ENCODE data around the gene CUEDC2.
A peak's percentile ranks its signal among the peaks of the same experiment; 100 is the strongest.

Gene CUEDC2, protein sequence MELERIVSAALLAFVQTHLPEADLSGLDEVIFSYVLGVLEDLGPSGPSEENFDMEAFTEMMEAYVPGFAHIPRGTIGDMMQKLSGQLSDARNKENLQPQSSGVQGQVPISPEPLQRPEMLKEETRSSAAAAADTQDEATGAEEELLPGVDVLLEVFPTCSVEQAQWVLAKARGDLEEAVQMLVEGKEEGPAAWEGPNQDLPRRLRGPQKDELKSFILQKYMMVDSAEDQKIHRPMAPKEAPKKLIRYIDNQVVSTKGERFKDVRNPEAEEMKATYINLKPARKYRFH

DNA sequence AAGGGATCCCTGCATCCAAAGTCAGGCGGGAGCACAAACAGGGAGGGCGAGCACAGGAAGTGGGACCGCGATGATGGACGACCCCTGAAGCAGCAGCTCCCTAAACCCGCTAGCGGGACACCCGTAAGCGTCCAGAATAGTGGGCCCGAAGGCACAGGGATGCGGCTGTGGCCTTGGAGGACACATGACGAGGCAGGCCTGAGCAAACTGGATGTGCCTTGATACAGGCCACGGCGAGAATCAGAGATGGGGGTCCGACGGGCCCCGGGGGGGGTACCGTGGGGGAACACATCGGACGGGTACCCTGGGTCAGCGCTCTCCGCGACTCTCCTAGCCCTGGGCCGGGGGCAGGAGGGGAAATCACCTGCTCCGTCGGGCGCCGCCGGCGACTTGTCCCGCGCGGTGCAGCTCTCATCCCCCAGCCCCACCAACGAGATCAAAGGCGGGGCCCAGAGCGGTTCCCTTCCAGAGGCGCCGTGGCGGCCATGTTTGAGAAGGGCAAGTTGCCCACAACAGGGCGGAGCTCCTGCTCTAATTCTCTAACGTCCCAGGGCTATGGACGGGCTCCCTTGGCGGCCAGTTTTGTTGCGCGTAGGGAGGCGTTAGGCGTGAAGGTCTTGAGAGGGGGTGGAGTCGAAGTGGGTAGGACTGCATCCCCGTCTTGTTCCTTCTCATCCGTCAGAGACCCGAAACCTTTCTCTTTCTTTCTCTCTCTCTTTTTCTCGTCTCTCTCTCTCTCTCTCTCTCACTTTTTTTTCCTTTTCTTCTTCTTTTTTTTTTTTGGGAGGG is at the start of gene CUEDC2:
Gene CUEDC2 (minus strand): TSS at position 413 of the 789 bp plus-strand sequence. CDS start 7,386 bp downstream, outside the sequence.
- peak; percentile 98 for DNase-seq (ENCODE audit: low spot score)

DNA sequence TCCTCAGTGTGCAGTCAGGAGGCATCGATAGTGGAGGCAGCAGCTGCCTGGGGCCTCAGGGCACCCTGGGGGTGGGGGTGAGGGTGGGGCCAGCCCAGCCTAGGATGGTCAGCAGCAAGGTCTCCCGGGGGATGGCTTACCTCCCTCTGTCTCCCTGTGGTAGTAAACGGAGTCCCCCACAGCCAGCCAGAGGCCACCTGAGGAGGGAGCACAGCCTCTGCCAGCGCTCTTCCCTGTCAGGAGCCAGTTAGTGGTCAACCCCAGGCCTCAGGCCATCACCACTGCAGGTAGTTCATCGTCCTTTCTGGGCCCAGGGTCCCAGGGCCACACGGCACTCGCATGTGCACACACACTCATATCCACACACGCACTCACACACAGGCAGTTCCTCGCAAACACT is 48.0 kb upstream of the CUEDC2 start:
- DNase-seq (ENCODE audit: low spot score): no peak

DNA sequence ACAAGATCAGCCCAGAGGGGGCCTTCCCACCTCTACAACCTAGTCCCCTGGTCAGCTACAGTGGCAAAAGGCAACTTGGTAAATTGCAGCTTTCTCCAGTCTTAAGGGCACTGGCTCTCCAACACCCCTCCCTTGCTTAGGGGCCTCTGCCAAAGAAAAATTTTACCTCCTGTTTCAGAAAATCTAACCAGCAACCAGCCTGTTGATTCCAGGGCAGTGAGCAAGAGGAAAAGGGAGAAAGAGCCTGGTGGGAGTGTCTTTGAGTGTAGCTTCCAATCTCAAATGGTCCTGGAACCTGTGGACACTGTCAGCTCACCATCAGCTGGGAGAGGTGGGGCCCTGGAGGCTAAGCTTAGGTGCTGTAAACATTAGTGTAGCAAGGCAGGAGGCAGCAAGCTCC is 47.3 kb upstream of the CUEDC2 start:
- no peak for DNase-seq (ENCODE audit: low spot score)

DNA sequence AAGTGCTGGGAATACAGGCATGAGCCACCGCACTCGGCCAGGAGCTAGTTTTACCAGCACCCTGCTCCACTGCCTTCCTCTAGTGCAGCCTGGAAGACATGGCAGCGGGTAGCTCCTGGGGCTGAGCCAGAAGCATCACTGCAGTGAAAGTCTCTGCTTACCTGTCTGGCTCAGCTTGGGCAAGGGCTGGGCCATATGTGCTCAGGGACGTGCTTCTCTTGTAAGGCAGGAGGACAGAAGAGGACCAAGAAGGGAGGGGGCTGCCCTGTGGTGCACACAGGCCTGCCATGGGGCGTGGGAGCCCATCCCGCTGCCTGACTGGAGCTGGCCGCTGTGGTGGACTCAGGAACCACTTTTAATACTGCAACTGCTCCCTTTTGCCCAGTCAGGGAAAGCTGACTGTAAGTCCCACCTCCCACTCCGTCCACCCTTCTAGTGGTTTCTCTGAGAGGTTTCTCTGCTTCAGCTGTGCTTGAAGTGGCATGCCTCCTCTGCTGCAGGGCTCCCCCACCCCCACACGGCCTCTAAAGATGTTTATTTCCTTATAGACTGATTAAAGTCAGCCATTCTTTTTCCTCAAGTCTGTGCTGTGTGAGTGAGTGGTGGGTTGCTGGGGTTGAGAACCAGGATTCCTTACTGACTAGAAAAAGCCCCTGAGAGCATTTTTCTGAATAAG is 44.2 kb upstream of the CUEDC2 start:
- no peak for DNase-seq (ENCODE audit: low spot score)

DNA sequence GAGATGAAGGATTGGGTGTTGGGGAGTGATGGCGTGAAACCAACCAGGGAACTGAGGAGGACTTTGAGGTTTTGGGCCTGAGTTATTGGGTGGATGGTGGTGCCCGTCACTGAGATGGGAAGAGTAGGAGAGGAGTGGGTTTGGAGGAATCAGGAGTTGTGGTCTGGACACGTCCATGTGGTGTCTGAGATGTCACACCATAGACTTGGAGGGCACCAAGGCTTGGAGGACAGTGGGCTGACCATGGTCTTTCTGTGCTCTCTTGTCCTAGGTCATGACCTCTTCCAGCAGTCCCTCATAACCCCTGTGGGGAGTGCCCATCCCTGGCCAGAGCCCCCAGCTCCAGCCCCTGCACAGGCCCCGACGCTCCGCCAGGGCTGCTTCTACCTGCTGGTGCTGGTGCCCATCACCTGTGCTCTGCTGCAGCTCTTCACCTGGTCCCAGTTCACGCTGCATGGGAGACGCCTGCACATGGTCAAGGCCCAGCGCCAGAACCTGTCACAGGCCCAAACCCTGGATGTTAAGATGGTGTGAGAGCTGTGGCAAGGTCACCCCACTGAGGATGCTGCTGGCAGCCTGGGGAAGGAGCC is 43.2 kb upstream of the CUEDC2 start:
- no peak for DNase-seq (ENCODE audit: low spot score)

DNA sequence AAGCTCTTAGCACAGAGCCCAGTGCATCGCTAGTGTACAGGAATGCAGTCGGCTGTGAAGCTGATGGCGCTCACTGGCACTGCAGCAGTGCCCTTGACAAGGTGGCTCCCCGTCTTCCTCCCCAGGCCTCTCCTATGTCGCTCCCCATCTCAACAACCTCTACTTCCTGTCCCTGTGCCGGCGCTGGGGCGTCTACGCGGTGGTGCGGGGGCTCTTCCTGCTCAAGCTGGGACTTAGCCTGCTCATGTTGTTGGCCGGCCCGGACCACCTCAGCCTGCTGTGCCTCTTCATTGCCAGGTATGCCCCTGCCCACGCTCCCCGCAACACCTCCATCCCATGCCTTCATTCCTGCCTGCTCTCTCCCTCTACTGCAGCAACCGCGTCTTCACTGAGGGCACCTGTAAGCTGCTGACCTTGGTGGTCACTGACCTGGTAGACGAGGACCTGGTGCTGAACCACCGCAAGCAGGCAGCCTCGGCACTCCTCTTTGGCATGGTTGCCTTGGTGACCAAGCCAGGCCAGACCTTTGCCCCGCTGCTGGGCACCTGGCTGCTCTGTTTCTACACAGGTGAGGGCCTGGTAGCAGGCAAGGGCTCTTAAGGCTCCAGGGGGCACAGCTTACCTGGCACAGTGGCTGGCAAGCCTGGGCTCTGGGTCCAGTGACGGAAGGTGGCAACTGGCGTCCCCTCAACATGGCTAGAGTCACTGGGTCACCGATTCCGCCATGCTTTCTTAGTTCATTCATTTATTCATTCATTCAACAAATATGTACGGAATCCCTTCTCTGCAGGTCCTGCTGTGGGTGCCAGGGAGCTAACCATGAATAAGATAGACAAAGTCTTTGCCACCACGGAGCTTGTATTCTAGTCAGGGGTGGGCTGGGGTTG is 41.3 kb upstream of the CUEDC2 start:
- no peak for DNase-seq (ENCODE audit: low spot score)

DNA sequence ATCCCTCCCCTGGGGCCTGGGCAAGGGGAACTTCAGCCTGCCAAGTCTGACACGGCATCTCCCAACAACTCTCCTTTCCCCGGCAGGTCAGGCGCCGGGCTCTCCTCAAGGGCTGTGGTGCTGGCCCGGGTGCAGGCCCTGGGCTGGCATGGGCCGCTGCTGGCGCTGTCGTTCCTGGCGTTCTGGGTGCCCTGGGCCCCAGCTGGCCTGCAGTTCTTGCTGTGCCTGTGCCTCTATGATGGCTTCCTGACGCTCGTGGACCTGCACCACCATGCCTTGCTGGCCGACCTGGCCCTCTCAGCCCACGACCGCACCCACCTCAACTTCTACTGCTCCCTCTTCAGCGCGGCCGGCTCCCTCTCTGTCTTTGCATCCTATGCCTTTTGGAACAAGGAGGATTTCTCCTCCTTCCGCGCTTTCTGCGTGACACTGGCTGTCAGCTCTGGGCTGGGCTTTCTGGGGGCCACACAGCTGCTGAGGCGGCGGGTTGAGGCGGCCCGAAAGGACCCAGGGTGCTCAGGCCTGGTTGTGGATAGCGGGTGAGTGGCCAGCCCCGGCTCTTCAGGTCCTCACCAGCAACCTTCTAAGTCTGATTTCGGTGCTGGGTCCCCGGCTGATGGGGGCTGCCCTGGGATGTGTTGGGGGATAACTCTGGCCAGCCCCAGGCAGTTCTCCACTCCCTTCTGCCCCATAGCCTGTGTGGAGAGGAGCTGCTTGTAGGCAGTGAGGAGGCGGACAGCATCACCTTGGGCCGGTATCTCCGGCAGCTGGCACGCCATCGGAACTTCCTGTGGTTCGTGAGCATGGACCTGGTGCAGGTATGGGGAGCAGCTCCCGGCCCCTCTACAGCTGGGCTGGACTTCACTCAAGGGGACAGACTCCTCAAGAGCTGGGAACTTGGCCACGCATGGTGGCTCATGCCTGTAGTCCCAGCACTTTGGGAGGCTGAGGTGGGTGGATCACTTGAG is 38.5 kb upstream of the CUEDC2 start:
- no peak for DNase-seq (ENCODE audit: low spot score)

DNA sequence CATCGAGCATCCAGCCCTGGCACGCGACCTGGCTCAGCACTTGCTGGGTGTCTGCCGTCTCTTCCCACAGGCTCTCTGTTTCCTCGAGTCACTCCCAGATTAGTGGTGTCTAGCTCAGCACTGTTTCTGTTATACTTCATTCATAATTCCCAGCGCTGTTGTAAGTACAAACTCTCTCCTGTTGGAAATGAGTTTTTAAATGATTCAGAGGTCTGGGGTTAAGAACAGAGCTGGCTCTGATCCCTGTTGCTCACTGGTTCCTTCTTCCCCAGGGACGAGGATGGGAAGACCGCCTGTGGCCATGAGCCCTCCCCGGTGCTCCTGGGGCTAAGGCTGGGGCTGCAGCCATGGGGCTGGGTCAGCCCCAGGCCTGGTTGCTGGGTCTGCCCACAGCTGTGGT is 36.3 kb upstream of the CUEDC2 start:
- no peak for DNase-seq (ENCODE audit: low spot score)

DNA sequence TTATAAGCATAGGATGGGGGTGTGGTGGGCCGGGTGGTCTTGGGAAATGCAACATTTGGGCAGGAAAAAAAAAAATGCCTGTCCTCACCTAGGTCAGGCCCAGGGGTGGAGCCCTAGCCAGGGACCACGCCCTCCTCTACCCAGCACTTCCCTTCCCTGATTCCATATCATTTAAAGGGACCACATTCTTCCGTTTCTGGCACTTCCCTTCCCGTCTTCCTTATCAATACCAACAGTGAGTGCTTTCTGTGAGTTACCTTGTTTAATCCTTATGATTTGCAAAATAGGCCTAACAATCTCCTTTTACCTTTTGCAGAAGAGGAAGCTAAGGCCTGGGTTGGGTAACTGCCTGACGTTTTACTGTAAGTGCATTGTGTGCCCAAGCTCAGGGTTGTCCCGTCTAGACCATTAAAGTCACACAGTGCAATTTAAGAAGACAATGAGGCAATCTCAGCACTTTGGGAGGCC is 35.6 kb upstream of the CUEDC2 start:
- no peak for DNase-seq (ENCODE audit: low spot score)

DNA sequence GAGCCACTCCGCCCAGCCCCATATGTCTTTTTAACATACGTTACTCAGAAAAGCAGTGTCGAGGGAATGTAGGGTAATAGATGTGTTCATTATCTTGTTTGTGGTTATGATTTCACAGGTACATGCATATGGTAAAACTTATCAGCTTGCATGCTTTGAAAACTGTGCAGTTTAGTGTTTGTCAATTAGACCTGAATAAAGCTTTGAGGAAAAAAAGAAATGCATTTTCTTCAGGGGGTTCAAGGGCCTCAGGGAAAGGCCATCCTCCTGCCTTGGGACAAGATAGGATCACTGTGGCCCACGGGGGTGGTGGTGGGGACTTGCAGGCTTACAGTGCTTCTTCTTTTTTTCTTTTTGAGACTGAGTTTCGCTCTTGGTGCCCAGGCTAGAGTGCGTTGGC is 34.9 kb upstream of the CUEDC2 start:
- DNase-seq (ENCODE audit: low spot score): no peak

DNA sequence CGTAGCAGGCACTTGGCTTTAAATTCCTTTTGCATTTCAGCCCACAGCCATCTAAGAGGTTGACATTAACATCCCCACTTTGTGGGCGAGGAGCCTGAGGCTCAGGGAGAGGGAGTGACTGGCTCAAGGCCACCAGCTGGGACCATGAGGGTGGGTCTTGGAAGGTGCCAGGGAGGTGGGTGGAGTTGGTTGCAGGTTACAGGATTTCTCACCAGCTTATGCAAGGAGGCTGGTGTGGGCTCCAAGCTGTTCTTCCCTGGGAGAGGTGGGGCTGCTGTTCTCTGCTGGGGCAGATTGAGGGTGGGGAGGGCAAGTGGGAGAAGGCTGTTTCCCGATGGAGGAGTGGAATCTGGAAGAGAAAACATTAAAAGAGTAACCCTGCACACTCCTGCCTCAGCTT is 33.1 kb upstream of the CUEDC2 start:
- no peak for DNase-seq (ENCODE audit: low spot score)

DNA sequence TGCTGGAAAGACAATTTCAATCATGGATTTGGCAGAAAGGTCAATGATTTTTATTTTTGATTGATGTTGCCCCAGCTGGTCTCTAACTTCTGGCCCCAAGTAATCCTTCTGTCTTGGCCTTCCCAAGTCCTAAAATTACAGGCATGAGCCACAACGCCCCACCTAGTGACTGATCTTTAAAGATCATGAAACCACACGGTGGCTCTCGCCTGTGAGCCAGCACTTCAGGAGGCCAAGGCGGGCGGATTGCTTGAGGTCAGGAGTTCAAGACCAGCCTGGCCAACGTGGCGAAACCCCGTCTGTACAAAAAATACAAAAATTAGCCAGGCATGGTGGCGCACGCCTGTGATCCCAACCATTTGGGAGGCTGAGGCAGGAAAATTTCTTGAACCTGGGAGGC is 31.6 kb upstream of the CUEDC2 start:
- DNase-seq (ENCODE audit: low spot score): no peak

DNA sequence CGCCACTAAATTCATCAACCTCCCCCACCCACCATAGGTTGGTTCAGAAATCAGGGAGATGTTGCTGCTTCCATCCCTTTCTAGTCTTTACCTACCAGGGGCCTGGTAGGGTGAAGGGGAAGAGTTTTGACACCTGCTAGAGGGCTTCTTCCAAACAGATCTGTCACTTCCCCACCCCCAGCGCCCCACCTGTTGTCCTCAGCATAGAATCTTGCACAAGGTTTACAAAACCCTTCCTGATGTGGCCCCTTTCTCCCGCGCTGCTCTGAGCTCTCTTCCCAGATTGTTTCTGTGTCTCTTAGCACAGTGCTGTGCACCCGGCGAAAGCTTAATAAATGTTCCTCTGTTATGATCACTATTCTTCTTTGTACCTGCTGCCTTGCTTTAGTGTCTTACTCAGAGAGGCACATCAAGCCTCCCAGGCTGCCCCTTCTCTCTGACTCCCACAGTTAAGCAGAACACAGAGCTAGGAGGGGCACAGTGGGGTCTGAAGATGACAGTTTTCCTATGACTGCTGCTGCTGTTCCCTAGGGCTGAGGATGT is 30.2 kb upstream of the CUEDC2 start:
- no peak for DNase-seq (ENCODE audit: low spot score)

DNA sequence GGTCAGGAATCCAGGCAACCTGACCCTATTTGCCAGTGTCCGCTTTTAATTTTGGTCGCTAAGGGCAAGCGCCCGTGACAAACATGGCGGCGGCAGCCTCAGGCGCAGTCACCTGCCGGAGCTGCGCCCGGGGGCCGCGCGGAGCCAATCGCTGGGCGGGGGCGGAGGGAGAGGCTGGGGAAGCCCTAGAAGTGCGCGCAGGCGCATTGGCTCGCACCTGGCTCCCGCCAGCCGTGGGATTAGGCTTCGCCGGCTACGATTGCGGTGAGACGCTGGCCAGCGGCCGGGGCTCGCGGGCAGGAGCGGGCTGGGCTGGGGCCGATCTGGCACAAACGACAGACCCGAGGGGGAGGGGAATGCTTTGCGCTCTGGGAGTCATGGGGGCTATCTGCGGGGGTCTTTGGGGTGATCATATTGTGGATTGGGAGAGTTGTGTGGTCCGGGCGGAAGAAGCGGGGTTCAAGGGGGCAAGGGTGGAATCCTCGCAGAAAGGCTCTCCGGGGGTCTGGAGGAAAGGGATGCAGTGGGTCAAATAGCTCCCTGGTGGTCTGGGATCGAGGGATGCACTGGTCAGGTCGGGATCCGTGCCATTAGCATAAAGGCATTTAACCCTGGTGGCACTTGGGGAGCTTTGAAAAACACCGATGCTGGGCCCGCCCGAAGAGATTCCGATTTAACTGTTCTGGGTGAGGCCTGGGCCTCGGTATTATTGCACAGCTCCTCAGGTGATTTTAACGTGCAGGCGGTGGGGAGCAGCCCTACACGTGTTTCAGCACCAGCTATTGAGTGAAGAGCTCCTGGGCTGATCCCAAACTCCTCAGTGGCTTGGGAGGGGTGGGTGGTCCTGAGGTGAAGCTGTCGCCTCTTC is 29.0 kb upstream of the CUEDC2 start:
- DNase-seq (ENCODE audit: low spot score): peak; percentile 96

DNA sequence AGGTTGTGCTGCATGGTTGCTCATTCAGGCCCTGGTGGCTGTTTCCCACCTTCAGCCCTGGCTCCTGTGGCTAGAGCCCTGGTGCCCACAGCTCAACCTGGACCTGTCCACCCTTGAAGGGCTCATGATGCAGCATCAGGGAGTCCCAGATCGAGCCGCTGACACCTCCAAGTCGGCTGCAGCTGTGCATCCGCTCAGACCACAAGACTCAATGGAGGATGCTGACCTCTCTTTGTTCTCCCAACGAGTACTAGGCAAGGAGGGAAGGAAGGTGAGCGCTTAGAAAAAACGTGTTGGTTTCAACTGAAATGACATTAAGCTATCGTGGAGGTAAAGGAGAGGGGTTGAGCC is 28.4 kb upstream of the CUEDC2 start:
- DNase-seq (ENCODE audit: low spot score): no peak

DNA sequence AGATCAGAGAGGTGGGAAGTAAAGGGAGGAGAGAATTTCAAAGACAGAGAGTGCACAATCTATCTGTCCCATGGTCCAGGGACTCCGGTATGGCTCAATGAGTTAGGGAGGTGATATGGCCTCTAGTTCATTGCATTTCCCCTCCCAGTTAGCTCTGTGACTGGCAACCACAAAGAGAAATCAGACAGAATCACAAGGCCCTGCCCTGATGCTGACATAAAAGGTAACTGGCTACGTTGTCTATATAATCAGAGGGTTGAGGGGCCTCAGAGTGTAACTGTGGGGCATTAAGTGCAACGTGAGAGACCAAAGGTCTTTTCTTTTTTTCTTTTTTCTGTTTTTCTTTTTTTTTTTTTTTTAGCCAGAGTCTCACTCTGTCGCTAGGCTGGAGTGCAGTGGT is 26.3 kb upstream of the CUEDC2 start:
- DNase-seq (ENCODE audit: low spot score): no peak

DNA sequence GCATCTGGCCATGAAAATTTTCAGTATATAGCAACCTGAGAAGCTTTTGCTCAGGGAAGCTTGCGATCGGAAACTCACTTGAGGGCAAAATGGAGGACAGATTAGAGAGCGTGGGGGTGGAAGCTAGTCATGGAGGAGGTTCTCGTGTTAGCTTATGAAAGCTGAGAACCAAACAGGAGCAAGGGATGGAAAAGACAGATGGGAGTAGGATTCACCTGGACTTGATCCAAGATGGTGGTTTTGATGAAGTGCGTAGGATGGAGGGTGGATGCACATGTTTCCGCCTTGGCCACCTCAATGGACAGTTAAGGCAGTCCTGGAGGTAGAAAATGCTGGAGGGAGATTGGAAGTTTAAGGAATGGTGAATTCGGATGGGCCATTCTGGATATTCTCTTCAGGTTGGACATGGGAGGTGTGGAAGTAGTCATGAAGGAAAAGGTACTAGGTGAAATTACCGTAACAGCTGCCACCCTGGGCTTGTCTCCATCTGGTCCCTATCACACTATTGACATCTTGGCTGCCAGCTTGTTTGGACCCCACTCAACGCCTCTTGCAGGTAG is 25.3 kb upstream of the CUEDC2 start:
- no peak for DNase-seq (ENCODE audit: low spot score)

DNA sequence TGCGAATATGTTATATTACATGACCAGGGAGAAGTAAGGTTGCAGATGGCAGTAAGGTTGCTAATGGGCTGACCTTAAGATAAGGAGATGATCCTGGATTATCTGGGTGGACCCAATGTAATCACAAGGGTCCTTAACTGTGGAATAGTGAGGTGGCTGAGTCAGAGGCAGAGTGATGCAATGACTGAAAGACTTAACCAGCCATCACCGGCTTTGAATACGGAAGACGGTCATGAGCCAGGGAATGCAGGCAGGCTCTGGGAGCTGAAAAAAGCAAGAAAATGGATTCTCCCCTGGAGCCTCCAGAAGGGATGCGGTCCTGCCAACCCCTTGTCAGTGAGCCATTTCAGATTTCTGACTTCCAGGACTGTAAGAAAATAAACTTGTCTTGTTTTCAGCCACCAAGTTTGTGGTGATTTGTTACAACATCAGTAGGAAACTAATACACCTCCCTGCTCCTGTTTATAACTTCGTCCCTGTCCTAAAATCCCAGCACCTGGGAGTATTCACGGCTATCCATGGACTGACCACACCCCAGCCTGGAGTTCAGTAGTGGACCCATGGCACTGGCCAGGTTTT is 23.6 kb upstream of the CUEDC2 start:
- DNase-seq (ENCODE audit: low spot score): no peak
